KMS-11 (cell line): ENCODE measurements around the gene ABLIM1.

ENCODE experiments used
- H2AFZ ChIP-seq: fragments of 200-600 bp; sonication (generic); 2 replicates; pipeline ENCODE4 v1.6.1; 2016; ENCODE audit warnings: antibody characterized with exemption, mixed run types, low read depth
- H3K27ac ChIP-seq: fragments of 200-600 bp; sonication (generic); 2 replicates; pipeline ENCODE4 v1.6.1; 2016; ENCODE audit warnings: mild to moderate bottlenecking, mixed run types
- H3K27me3 ChIP-seq: fragments of 200-600 bp; sonication (generic); 2 replicates; pipeline ENCODE4 v1.6.1; 2017; ENCODE audit warnings: mild to moderate bottlenecking, low read depth, mixed run types, moderate library complexity; ENCODE audit not compliant: insufficient read depth
- H3K36me3 ChIP-seq: fragments of 200-600 bp; sonication (generic); 2 replicates; pipeline ENCODE4 v1.6.1; 2017; ENCODE audit warnings: mild to moderate bottlenecking, mixed run types; ENCODE audit not compliant: insufficient read depth
- H3K4me1 ChIP-seq: fragments of 200-600 bp; sonication (generic); 2 replicates; pipeline ENCODE4 v1.6.1; 2016; ENCODE audit warnings: mild to moderate bottlenecking, low read depth, mixed run types; ENCODE audit not compliant: poor library complexity, severe bottlenecking
- H3K4me2 ChIP-seq: fragments of 200-600 bp; sonication (generic); 2 replicates; pipeline ENCODE4 v1.7.0; 2016; ENCODE audit warnings: mild to moderate bottlenecking, mixed run types
- H3K4me3 ChIP-seq: fragments of 200-600 bp; sonication (generic); IDR thresholded peaks from 2 replicates; pipeline ENCODE4 v1.6.1; 2017; ENCODE audit warnings: low read depth, low read length, mixed read lengths; ENCODE audit not compliant: insufficient read depth
- H3K79me2 ChIP-seq: fragments of 200-600 bp; sonication (generic); 2 replicates; pipeline ENCODE4 v1.6.1; 2016; ENCODE audit warnings: low read depth, mixed run types; ENCODE audit not compliant: insufficient read depth
- H3K9ac ChIP-seq: fragments of 200-600 bp; sonication (generic); 2 replicates; pipeline ENCODE4 v1.6.1; 2016; ENCODE audit warnings: mild to moderate bottlenecking, mixed run types
- H4K20me1 ChIP-seq: fragments of 200-600 bp; sonication (generic); 2 replicates; pipeline ENCODE4 v1.6.1; 2016; ENCODE audit warnings: mild to moderate bottlenecking, mixed run types; ENCODE audit not compliant: insufficient read depth
- CTCF ChIP-seq: fragments of 200-600 bp; sonication (generic); conservative IDR thresholded peaks from 2 replicates; pipeline ENCODE4 v1.6.1; 2017; ENCODE audit warnings: low read depth, mild to moderate bottlenecking, antibody characterized with exemption, low read length, moderate library complexity, mixed read lengths

The ABLIM1 gene

GRCh38 chr10:114643158-114643557 lies 14.9 kb downstream of the ABLIM1 start:
- no peak overlapping the region for H3K27ac ChIP-seq
- no peaks in the 10 kb centered on the region for H3K36me3 ChIP-seq

GRCh38 chr10:114642729-114643128 lies 15.3 kb downstream of the ABLIM1 start:
- no peaks in the 10 kb centered on the region for H4K20me1 ChIP-seq
- H3K4me1 ChIP-seq = no peaks in the 10 kb centered on the region
- no peak overlapping the region for H3K4me3 ChIP-seq
- no peaks in the 10 kb centered on the region for H3K36me3 ChIP-seq
- H2AFZ ChIP-seq = no peak overlapping the region
- H3K79me2 ChIP-seq = no peaks in the 10 kb centered on the region
- H3K4me2 ChIP-seq = no peak overlapping the region
- no peak overlapping the region for H3K27ac ChIP-seq
- no peak overlapping the region for H3K9ac ChIP-seq
- H3K27me3 ChIP-seq = no peaks in the 10 kb centered on the region
- TF ChIP-seq CTCF = no peak

More at GRCh38 chr10:114643158-114643557, 14.9 kb downstream of the ABLIM1 start:
- Histone ChIP-seq H3K4me2 (no peak overlapping the region), H3K4me1 (no peaks in the 10 kb centered on the region), H4K20me1 (no peaks in the 10 kb centered on the region), H2AFZ (no peak overlapping the region), H3K4me3 (no peak overlapping the region), H3K9ac (no peak overlapping the region), H3K79me2 (no peaks in the 10 kb centered on the region), H3K27me3 (no peaks in the 10 kb centered on the region)
- TF ChIP-seq CTCF = no peak

- no peak overlapping the region for H2AFZ ChIP-seq
Measured at GRCh38 chr10:114638821-114639625, 19.1 kb downstream of the ABLIM1 start.

GRCh38 chr10:114635797-114636550 lies 22.1 kb downstream of the ABLIM1 start:
- Histone ChIP-seq H3K9ac (no peak overlapping the region), H3K79me2 (no peaks in the 10 kb centered on the region), H3K4me3 (no peak overlapping the region), H4K20me1 (no peaks in the 10 kb centered on the region), H3K27me3 (no peaks in the 10 kb centered on the region), H2AFZ (no peak overlapping the region), H3K4me2 (no peak overlapping the region), H3K4me1 (no peaks in the 10 kb centered on the region), H3K36me3 (no peaks in the 10 kb centered on the region), H3K27ac (no peak overlapping the region)
- TF ChIP-seq CTCF = no peak

More at GRCh38 chr10:114638821-114639625, 19.1 kb downstream of the ABLIM1 start:
- Histone ChIP-seq H3K36me3 (no peaks in the 10 kb centered on the region), H3K4me1 (no peaks in the 10 kb centered on the region), H3K9ac (no peak overlapping the region), H3K27me3 (no peaks in the 10 kb centered on the region), H3K79me2 (no peaks in the 10 kb centered on the region), H3K4me2 (no peak overlapping the region), H3K4me3 (no peak overlapping the region), H4K20me1 (no peaks in the 10 kb centered on the region), H3K27ac (no peak overlapping the region)
- no peak for TF ChIP-seq CTCF
